LoVo (cell line): ENCODE measurements around the gene ZBTB34.

Experiments used
- DNase-seq: peaks from one replicate; pipeline ENCODE4 v3.0.0-alpha.2; 2016; ENCODE audit warnings: low spot score

The ZBTB34 gene

DNA sequence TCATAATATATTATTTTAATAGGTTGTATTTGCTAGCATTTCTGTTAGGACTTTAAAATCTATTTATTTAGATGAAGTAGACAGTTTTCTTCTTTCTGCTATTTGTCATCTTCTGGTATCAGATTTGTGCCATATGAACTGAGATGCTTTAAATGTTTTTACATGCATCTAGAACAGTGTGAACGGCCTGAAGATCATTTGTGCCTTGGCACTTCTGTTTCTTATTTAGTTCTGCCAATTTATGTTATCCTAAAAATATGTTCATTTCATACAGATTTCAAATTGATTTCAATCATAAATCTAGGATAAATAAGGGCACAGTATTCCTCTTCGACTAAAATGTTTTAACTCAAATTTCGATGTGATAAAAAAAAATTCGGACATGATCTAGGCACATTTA, 16.1 kb downstream of the ZBTB34 start:
- no peak for DNase-seq

DNA sequence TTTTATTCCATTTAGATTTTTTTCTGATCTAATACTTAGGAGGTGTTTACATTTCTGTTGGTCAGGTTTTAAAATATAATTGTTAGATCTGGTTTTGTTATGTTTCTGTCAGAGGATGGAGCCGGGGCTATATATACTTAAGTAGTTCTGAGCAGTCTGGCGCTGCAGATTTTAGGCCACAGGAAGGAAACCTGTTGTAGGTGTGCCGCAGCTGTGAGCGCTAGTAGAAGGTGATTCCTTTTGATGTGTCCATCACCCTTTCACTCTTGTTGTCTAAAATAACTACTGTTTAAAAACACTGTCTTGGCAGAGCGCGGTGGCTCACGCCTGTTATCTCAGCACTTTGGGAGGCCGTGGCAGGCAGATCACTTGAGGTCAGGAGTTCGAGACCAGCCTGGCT, 17.0 kb downstream of the ZBTB34 start:
- DNase-seq: no peak

- no peak for DNase-seq
Measured at GRCh38 chr9:126879288-126879687, 18.8 kb downstream of the ZBTB34 start.

DNA sequence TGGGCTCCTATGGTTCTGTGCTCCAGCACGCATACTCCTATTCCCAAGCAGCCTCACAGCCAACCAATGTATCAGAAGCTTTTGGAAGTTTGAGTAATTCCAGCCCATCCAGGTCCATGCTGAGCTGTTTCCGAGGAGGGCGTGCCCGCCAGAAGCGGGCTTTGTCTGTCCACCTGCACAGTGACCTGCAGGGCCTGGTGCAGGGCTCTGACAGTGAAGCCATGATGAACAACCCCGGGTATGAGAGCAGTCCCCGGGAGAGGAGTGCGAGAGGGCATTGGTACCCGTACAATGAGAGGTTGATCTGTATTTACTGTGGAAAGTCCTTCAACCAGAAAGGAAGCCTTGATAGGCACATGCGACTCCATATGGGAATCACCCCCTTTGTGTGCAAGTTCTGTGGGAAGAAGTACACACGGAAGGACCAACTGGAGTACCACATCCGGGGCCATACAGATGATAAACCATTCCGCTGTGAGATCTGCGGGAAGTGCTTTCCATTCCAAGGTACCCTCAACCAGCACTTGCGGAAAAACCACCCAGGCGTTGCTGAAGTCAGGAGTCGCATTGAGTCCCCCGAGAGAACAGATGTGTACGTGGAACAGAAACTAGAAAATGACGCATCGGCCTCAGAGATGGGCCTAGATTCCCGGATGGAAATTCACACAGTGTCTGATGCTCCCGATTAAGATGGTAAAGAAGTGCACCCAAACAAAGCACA, 19.9 kb downstream of the ZBTB34 start:
- DNase-seq: no peak

GRCh38 chr9:126880947-126881332, 20.5 kb downstream of the ZBTB34 start:
- DNase-seq: no peak

- DNase-seq: no peak
Measured at GRCh38 chr9:126882746-126883145, 22.3 kb downstream of the ZBTB34 start.

GRCh38 chr9:126883636-126884035, 23.2 kb downstream of the ZBTB34 start:
- no peak for DNase-seq

GRCh38 chr9:126885131-126885641, 24.7 kb downstream of the ZBTB34 start:
- DNase-seq: no peak

DNA sequence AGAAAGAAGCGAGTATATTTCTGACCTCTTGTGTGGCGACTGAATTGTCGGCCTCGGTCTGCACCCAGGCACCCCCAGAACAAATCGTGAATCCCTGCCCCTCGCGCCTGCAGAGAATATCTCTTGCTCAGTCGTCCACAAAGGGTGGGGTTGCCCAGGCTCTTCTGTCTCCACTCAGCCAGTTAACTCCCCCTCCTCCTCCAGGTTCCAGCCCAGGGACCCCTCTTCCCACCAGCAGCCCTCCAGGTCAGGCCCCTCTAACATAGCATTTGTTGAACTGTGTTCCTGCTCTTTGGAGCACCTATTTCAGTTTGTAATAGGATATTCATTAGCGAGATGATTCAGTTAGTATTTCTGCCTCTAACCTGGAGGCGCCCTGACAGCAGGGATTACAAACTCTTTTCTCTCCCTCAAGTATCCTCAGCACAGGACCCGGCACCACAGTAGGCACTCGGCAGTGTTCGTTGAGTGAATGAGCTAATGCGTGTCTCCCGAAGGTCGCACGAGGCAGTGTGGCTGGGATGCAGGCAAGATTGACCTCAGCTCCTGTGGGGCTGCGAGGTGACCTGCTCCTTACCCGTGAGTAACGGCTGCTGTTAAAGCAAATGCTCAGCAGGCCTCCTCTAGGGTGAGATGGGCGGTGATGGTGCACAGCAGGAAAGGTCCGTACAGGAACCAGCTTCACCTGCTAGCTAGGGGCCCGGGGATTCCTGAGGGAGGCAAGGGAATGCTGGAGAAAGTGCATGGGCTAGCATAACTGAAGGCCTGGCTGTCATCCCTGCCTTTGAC, 25.8 kb downstream of the ZBTB34 start:
- DNase-seq: no peak

DNA sequence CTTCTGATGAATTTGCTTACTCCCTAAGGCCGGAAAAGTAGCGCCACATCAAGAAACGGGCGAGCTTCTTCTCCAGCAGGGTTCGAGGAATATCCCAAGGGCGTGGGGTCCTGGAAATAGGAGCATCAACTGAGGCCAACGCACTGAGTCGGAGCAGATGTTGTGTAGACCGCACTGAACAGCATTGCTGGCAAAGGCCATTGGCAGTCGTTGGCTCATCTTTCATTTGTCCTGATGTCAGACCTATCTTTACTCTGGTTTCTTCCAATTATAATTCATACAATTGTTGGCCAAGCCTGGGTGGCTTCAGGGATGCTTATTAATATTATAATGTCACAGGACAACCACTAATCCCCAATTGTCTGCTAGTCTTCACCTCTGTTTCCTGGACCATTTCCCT, 26.5 kb downstream of the ZBTB34 start:
- no peak for DNase-seq

GRCh38 chr9:126891676-126892075, 31.2 kb downstream of the ZBTB34 start:
- no peak for DNase-seq

DNA sequence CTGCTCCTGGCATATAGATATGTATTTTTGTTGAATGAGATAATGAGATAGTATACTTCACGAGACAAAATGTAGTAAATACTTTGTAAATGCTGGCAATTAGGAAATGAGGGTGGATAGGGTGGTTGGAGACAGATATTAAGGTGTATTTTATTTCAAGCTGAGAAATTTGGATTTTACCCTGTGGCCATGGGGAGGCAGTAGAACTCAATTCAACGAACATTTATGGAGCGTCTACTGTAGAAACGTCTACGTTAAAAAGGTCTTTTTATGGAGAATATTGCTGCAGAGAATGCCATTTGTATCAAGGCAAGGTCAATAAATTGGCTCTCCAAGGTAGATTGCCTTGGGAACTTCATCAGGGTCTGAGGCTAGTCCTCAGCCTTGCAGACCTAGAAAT, 32.6 kb downstream of the ZBTB34 start:
- DNase-seq: no peak

DNA sequence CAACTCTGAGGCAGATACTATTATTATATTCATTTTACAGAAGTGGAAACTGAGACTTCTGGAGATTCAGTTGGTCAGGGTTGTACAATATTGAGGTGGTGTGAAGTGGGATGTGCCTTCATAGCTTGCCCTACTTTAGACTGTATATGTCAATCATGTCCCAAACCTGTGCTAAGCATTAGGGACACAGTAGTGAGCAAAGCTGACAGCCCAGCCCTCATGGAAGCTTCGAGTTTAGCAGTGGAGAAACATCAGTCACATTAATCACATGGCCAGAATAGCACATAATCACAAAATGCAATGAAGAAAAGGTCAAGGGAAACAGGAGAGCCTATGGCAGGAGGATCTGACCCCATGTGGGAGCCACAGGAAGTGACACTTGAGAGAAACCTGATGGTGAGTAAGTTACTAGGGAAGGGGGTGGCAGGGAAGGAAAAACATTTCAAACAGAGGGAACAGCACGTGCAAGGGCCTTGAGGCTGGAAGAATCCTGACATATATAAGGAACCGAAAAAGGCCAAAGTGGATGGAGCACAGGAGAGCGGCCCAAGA, 33.7 kb downstream of the ZBTB34 start:
- DNase-seq: no peak

GRCh38 chr9:126902210-126902609, 41.8 kb downstream of the ZBTB34 start:
- no peak for DNase-seq

DNA sequence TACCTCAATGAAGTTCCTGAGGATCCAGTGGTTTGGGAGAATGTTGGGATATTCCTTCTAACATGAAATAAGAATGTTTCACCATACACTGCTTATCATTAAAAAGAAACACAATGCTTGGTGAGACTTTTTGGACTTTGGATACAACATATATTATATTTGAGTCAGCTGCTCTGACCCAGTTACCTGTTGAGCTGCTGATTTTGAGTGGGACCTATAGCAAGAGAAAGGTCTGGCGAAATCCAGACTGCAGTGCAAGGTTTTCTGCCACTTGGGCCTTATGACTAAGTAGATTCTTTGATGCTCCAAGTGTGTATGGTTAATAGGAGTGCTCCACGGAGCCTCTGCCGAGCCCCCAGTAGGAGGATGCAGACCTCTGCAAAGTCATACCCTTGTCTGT, 44.1 kb downstream of the ZBTB34 start:
- no peak for DNase-seq

- DNase-seq: no peak
Measured at GRCh38 chr9:126906091-126906490, 45.7 kb downstream of the ZBTB34 start.

DNA sequence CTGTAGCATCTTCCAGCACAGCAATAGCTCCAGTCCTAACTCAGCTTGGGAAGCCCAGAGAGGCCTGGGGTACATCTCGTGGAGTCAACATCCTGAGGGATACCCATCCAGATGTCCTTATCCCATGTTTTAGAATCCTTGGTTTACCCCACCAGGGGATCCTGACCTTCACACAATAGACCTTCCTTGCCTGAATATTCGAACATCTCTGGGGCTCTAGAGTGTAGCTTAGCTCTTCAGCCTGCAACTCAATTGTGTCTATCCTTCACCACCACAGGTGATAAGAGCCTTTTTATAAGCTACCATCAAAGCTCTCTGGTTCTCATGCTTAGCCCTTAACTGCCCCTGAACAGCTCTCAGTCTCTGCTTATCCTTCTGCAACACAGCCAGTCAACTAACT, 46.6 kb downstream of the ZBTB34 start:
- DNase-seq: no peak

DNA sequence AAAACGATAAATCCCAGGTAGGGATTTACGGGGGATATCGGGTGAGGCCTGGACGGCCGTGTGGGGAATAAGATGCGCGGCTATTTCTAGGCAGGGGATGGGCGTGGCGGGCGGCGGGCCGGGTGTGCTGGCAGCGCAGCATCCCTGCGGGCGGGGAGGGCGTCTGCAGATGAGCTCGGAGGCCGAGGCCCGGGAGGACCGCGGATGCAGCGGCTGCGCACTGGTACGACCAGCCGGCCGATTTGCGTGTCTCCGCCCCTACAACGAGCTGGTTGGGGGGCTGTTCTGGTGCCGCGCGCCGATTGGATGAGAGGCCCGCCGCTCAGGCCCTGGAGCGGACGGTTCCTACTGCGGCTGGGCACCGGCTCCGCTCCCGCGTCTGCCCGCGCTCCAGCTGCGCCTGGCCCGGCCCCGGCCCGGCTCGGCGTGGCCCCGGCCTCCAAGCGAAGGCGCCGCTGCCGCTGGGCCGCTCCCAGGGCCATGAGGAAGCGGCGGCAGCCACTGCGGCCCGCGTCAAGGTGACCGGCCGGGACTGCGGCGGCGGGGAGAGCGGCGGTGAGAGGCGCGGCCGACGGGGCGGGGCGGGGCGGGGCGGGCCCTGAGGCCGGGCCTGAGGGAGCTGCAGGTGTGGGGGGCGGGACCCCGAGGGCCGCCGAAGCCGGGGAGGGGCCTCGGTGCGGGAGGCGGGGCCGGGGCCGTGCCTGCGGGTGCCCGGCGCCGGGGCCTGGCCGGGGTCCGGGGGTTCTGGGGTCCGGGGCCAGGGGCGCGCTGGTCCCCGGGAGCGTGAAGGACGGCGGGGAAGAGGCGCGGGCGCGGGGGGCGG, 54.2 kb downstream of the ZBTB34 start, which contains the start of gene RALGPS1:
TSS of gene RALGPS1 (plus strand) at position 325 of the 823 bp plus-strand sequence. CDS start 47,508 bp downstream, outside the sequence.
- DNase-seq: peak; percentile 96

- DNase-seq: peak; percentile 80
Measured at GRCh38 chr9:126915281-126915816, 54.9 kb downstream of the ZBTB34 start.

DNA sequence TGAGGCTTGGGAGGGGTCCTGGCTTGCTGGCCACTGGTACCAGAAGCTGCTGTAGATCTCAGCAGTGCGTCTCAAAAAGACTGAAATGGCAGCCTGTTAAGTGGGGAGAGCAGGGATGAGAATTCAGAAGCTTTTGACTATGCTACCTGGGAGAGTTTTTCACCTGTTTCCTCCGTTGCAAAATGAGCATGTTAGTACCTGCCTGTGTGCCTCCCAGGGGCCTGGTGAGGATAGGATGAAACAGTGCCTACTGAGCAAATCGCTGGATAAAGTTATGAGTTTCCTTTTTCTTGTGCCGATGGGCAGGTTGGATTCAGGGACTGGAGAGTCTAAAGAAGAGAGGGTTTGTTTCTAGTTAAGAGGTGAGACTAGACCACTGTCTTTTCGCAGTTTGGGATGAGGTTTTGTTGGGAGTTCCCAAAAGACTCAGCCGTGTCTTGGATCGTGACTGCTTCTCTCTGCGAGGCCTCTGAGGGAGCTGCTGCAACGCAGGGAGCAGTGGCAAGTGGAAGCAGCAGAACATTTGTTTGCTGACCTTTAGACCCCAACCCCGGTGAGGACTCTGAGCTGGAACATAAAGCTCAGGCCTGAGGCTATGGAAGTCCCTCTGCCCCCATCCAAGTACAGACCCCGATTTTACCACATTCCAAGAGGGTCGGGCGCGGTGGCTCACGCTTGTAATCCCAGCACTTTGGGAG, 55.6 kb downstream of the ZBTB34 start:
- DNase-seq: no peak

GRCh38 chr9:126916909-126917308, 56.5 kb downstream of the ZBTB34 start:
- DNase-seq: no peak
